AG08396 (cell line): ENCODE results near the gene NTM.

Experiments
- DNase-seq: peaks from one replicate; pipeline ENCODE4 v3.0.0; 2012; ENCODE audit warnings: low spot score, mixed read lengths

The NTM gene

GRCh38 chr11:131893988-131894387, 523.6 kb downstream of the NTM start:
- DNase-seq: no peak

DNA sequence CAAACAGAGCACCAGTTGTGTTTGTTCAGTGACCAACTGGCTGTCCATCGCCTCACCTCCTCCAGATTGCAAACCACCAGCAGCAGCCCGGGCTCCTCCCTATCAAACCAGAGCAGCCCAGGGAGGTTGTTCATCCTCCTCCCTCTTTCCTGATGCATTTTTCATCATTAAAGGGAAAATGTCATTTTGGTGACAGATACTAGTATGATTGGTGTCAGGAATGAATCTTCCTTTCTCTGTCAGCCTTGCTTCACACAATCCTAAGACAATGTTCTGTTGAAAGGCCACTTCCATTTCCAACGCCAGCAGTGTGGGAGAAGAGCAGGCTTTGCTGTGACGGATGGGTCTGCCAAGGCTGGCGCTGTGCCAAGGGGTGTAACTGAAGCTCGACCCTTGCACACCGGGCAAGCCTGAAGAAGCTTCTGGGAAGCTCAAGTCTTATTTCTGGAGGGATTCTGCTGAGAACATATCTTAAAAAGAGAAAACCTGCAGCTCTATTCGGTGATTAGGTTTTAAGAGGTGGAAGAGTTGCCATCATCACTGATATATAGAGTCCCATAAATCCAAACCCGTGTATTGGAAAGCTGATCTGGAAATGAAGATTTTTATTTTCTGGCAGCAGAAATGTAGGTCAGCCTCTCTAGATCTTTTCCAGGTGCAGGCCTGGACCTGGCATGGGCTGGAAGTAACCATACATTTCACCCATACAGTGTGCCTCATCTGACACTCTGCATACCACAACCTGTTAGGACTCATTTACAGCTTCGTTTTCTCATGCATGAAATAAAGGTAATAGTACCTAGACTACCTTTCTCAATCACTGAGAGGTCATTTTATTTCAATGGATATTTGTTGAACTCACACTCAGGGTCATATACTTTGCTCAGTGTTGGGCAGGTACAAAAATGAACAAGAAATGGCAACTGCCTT, 524.5 kb downstream of the NTM start:
- no peak for DNase-seq

DNA sequence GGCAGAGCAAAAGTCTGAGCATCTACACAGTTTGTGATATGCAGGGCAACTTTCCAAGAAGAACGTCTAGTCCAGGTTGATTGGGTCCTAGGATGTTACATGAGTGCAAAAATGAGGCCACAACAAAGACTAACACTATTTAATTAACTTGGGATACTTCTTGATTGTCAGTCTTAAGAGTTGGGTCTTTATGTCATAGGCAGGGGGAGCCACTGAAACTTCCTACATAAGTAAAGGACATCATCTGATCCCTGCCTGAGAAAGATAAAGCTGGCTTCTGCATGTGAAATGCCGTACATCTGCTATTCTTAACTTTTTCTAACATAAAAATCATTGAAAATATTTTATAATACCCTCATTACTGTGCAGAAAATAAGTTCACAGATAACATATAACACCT, 525.5 kb downstream of the NTM start:
- DNase-seq: no peak

GRCh38 chr11:131896978-131897615, 526.7 kb downstream of the NTM start:
- no peak for DNase-seq

DNA sequence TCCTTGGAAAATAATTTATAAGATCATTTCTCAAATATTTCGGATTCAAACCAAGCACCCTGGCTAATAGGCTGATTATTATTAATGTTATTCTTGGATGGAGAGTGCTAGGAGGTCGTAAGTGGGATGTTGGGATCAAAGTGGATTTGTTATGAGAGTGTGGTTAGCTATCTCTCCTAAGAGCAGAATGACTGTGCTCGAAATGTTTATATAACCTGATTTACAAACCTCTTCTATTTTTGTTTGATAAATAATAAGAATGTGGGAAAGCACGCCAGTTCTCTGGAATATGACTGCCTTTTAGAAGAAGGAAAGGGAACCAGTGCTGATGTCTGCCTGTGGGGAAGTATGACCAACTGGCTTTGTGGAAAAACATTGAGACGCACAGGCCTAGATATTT, 527.5 kb downstream of the NTM start:
- DNase-seq: no peak

- DNase-seq: no peak
Observed at GRCh38 chr11:131898949-131899348, 528.5 kb downstream of the NTM start.

GRCh38 chr11:131899950-131900580, 529.6 kb downstream of the NTM start:
- no peak for DNase-seq

- no peak for DNase-seq
Observed at GRCh38 chr11:131902421-131902820, 532.0 kb downstream of the NTM start.

DNA sequence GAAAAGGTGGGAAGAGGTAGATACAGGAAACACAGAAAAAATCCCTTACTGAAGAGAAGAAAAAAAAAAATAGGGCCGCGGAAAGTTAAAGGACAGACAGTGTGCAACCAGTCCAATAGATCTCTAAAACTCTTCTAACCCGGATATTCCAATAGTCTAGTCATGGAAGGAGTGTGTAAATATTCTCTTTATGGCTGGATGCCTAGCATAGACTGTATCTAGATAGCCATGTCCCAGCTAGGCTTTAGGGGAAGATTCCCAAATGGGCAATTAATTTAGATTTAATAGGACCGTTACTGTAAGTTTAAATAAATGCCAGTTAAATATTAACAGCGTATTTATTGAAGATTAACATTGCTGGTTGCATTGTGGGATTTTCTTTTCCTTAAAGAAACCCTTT, 532.7 kb downstream of the NTM start:
- DNase-seq: no peak

DNA sequence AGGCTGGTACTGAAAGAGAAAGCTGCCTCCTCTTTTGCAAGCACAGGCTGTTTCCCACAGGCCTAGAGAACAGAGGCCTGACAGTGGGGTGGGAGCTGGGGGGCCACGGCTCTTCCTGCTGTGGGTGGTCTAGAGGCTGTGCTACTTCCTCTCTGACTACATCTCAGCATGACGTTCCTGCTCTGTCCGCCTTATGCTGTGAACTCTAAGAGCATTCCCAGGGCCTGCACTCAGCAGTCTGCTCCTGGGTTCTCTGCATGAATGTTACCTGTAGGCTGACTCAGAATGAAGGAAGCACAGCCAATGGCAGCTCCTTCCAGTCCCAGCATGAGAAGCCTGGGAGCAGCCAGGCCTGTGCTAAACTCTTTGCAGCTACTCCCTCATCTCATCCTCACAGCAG, 534.3 kb downstream of the NTM start:
- no peak for DNase-seq

- no peak for DNase-seq
Observed at GRCh38 chr11:131906963-131907362, 536.5 kb downstream of the NTM start.

- DNase-seq: no peak
Observed at GRCh38 chr11:131907371-131907770, 537.0 kb downstream of the NTM start.

- DNase-seq: no peak
Observed at GRCh38 chr11:131908316-131908715, 537.9 kb downstream of the NTM start.

DNA sequence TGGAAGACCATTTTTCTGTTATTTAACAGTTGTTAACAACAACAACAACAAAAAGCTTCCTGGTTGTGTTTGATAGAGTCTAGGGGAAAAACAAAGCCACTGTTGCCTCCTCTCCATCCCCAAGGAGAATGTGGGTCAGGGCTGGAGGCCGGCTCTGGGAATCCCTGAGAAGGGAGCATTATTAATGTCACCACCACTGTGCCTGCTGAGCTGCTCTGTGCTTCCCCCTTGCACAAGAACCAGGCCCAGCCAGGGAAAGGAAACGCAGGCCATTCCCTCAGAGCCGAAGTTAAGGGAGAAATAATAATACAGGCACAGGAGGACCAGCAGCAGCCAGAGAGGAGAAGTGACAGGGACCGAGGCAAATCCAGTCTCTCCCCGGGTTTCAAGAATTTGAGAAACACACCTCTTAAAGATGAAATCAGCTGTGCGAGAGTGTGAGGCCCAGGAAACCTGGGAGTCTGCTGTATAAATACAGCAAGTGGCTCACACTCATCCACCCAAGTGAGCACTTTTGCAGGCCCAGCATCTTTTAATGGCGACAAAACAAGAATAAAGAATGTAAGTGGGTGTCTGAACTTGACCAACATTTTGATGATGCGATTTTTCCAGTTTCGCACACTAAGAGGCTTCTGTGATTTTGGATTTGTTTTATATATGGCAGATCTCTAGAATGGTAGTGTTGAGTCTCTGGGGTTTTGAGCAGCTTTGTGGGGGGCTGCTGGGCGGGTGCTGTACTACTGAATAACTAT, 539.2 kb downstream of the NTM start:
- no peak for DNase-seq

- no peak for DNase-seq
Observed at GRCh38 chr11:131910178-131910522, 539.7 kb downstream of the NTM start.

DNA sequence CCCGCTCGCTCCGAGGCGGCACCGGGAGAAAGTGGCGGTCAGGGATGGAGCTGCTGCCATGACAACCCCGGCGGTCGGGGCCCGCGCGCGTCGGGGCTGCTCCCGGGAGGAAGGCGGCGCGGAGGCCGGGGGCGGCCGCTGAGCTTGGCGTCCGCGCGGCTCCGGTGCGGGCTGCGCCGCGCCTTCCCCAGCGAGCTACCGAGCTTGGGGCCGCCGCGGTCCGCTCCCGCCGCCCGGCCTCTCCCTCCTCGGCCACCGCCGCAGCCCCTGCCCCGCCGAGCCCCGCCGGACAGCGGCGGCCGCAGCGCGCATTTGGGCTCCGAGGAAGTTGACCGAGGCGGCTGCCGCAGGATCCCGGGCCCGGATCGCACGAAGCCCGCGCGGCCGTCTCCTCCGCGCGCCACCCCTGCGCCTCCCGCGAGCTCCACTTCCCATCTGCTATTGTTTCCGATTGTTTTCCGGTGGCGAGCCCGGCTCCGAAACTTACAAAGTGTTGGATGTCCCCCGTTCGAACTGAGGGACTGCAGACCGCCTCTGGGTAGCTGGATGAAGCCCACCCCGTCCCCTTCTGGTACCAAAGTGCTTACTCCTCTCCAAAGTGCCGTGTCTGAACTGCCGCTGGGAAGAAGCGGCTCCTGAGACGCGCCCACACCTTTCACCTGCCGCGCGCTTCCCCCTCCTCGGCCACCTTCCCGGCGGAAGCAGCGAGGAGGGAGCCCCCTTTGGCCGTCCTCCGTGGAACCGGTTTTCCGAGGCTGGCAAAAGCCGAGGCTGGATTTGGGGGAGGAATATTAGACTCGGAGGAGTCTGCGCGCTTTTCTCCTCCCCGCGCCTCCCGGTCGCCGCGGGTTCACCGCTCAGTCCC, 540.3 kb downstream of the NTM start:
- DNase-seq: peak; percentile 70

DNA sequence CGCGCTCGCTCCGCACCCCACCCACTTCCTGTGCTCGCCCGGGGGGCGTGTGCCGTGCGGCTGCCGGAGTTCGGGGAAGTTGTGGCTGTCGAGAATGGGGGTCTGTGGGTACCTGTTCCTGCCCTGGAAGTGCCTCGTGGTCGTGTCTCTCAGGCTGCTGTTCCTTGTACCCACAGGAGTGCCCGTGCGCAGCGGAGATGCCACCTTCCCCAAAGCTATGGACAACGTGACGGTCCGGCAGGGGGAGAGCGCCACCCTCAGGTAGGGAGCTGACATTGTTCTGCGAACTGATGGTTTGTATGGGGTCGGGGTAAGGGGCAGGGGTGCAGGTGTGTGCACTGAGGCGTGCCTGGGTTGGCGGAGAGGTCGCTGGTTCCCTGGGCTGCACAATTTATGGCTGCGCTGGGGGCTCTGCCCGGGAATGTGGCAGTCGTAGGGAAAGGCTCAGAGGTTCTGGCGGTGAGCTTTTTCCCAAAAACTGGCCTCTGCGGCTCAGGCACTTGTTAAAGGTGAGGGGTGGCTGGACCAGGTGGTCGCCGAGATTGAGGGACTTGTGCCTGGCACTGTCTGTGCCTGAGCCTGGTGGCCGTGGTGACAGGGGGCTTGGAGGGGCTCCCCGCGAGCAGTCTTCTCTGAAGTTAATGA, 541.1 kb downstream of the NTM start:
- DNase-seq: peak; percentile 34

DNA sequence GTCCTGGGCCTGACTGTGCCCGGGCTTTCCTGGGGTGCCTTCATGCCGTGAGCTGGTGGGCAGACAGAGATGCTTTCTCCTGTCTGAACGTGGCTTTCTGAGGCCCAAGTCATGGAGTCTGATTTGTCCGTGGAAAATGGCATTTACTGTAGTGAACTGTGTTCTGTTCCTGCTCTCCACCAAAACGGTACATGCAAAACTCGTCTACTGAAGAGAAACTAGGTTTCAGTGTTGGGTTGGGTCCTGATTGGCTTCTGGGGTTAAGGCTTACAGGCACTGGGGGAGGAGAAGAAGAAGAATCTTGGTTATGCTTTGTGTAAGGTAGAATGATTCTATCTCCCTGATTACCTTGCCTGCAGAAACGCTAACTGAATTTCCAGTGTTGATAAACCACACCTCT, 541.7 kb downstream of the NTM start:
- no peak for DNase-seq

DNA sequence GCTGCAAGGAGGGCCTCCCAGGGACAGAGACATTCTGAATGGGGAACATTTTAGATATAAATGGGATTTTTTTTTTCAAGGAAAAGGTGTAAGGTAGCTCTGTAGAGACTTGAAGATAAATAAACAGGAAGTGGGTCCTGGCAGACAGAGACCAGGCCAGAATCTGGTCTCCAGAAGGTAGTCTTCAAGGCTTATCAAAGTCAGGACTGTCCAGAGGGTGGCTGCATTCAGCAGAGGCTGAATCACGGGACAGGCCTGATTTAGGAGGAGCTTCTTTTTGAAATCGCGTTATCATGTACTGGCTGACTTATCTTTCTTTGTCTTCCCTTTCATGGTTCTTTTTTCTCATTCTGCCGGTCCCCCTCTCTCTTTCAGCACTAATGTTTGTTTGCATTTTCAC, 542.9 kb downstream of the NTM start:
- DNase-seq: no peak

- DNase-seq: peak; percentile 46
Observed at GRCh38 chr11:131914361-131914774, 544.0 kb downstream of the NTM start.

DNA sequence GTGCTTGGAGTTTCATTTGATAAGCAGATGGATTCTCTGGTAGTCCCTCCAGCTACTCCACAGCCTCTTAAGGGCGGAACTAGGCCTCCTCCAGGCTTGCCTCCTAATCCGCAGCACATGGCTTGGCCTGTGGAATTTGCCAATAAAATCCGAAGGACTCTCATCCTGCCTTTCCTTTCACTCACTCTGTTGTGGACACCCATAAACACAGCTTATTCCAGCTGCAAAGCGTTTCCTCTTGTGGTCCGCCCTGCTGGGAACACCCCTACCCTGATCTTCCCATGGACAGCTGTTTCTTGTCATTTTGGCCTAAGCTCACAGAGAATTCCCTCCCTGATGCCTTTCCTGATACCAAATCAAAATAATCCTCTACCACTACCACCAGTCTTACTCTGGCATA, 546.2 kb downstream of the NTM start:
- no peak for DNase-seq
